Memory B cell (primary cell): ENCODE results near the gene FUT9.

Source experiments
- ATAC-seq: fragments of 150-1000 bp; cut with Tn5 transposase; 2 replicates; pipeline ENCODE4 v1.10.0; 2021; ENCODE audit warnings: low read depth, mild to moderate bottlenecking, moderate library complexity
- DNase-seq, 2 donors: peaks; one replicate each; pipeline ENCODE4 v3.0.0; 2022; ENCODE audit warnings: low spot score in 2 of 2
- H3K27ac Mint-ChIP-seq: one replicate; pipeline ENCODE4 v1.8.0; 2022; ENCODE audit warnings: mild to moderate bottlenecking, moderate library complexity, mixed read lengths
- H3K27me3 Mint-ChIP-seq: one replicate; pipeline ENCODE4 v1.8.0; 2022; ENCODE audit warnings: mixed read lengths
- H3K36me3 Mint-ChIP-seq: one replicate; pipeline ENCODE4 v1.8.0; 2022; ENCODE audit warnings: mild to moderate bottlenecking, mixed read lengths
- H3K4me1 Mint-ChIP-seq: one replicate; pipeline ENCODE4 v1.8.0; 2022; ENCODE audit warnings: mixed read lengths
- H3K4me3 Mint-ChIP-seq: one replicate; pipeline ENCODE4 v1.8.0; 2022; ENCODE audit warnings: mild to moderate bottlenecking, moderate library complexity, mixed read lengths
- H3K9me3 Mint-ChIP-seq: one replicate; pipeline ENCODE4 v1.8.0; 2022; ENCODE audit warnings: mixed read lengths

FUT9 gene

DNA sequence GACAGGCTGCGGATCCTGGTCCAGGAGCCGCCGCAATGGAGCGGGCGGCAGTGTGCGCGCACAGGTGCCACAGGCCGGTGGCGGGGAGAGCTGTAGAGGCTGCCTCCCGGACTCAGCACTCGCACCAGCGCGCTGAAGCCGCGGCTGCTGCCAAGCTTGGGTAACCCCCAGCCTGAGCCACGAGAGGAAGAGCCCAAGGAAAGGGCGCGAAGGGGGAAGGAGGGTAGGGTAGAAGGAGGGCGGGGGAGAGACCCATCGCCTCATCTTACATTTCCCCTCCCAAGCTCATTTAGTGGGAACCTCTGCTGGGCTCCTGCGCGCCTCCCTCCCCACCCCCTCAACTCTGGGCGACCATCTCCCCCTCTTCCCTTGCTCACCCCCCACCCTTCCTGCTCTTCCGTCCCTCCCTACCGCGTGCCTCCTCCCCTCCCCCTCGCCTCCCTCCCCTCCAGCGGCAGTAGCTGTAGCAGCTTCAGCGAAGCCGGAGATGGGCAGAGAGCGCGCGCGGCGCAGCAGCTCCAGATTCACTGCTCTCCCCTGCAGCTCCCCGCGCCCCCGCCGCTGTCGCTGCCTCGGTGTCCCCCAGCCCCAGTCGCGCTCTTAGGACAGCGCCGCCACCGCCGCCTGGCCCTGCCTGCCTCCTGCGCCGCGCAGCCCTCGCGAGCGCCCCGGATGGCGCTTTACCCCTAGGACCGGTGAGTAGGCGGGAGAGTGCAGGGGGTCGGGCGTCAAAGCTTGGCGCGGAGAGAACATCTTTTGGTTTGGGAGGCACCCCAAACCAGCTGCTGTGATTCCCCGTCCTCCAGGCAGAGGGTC, at the start of gene FUT9:
FUT9 (plus strand) TSS at position 457 of the 816 bp plus-strand sequence. CDS start 187,182 bp downstream, outside the sequence.
- Mint-ChIP-seq H3K4me3 (no peak within 1 kb of the TSS), H3K9me3 (peaks cover 4% of the 10 kb centered on the region), H3K27me3 (peaks cover 5% of the 10 kb centered on the region), H3K4me1 (no peaks in the 10 kb centered on the region), H3K36me3 (no peaks in the 10 kb centered on the region), H3K27ac (no peak within 1 kb of the TSS)
- DNase-seq, result no peak
- no peak for ATAC-seq

DNA sequence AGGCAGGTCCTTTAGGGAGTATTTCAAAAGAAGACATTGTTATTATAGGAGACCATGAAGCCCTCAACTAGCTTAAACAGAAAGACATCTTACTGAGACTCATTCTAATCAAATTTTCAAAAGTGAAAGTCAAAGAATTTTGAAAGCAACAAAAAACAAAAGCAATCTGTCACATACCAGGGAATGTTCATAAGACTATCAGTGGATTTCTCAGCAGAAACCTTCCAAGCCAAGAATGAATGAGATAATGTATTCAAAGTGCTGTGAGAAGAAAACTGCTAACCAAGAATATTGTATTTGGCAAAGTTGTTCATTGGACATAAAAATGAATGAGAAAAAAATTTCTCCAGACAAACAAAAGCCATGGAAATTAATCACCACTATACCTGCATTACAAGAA, 48.2 kb upstream of the FUT9 start:
- H3K27me3 Mint-ChIP-seq, result no peaks in the 10 kb centered on the region
- ATAC-seq, result no peak

DNA sequence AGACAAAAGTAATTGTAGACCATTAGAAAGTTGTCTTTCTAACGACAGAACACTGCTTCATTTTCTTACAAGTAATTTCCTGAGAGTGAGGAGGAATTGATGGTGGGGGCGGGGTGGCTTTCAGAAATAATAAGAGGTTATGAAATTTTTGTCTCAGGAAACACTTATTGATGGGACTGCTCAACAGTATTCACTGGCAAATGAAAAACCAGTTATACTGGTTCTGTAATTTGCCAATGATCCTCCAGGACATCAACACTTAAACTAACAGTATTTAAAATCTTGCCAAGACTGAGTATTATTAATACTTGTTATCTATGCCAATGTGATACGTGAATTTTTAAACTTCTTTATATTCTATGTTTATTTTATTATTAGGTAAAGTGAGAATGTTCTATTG, 41.8 kb upstream of the FUT9 start:
- Mint-ChIP-seq H3K4me3 (no peak overlapping the region), H3K9me3 (peaks cover 7% of the 10 kb centered on the region), H3K27ac (no peak overlapping the region), H3K4me1 (no peaks in the 10 kb centered on the region), H3K27me3 (no peaks in the 10 kb centered on the region), H3K36me3 (no peaks in the 10 kb centered on the region)
- DNase-seq (no peak), ATAC-seq (no peak)

More for the DNA sequence above, 48.2 kb upstream of the FUT9 start:
- Mint-ChIP-seq H3K9me3 (peaks cover 3% of the 10 kb centered on the region), H3K27ac (no peak overlapping the region), H3K4me3 (no peak overlapping the region), H3K4me1 (no peaks in the 10 kb centered on the region), H3K36me3 (no peaks in the 10 kb centered on the region)
- DNase-seq, result no peak

DNA sequence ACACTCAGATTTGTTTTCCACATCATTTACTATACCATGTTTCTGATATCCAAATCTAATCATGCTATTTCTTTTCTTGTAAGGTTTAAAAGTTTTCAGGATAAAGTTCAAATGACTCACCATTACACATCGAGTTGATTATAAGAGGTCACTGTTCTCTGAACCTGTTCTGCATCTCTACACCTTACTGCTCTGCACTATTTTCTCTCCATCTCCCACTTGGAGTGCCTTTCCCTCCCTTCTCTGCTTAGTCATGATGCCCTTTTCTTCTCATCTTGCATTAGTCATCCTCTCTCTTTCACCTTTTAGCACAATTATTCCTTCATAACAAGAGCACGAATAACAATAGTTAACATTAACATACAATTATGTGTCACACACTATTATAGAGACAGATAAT, 37.5 kb upstream of the FUT9 start:
- DNase-seq, result no peak
- Mint-ChIP-seq H3K4me1 (no peaks in the 10 kb centered on the region), H3K27ac (no peak overlapping the region), H3K36me3 (no peaks in the 10 kb centered on the region), H3K27me3 (no peaks in the 10 kb centered on the region), H3K4me3 (no peak overlapping the region), H3K9me3 (peaks cover 2% of the 10 kb centered on the region)
- ATAC-seq, result no peak

DNA sequence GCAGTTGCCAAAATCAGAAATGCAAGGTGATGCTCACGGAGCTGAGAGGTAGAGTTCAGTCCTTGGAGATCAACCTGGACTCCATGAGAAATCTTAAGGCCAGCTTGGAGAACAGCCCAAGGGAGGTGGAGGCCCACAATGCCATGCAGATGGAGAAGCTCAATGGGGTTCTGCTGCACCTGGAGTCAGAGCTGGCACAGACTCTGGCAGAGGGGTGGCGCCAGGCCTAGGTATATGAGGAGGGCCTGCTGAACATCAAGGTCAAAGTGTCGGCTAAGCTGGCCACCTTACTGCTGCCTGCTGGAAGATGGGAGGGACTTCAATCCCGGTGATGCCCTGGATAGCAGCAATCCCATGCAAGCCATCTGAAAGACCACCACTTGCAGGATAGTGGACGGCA, 23.9 kb upstream of the FUT9 start:
- DNase-seq (no peak), ATAC-seq (no peak)
- Mint-ChIP-seq H3K4me3 (no peak overlapping the region), H3K27me3 (no peaks in the 10 kb centered on the region), H3K4me1 (no peaks in the 10 kb centered on the region), H3K9me3 (peaks cover 8% of the 10 kb centered on the region), H3K36me3 (no peaks in the 10 kb centered on the region), H3K27ac (no peak overlapping the region)

DNA sequence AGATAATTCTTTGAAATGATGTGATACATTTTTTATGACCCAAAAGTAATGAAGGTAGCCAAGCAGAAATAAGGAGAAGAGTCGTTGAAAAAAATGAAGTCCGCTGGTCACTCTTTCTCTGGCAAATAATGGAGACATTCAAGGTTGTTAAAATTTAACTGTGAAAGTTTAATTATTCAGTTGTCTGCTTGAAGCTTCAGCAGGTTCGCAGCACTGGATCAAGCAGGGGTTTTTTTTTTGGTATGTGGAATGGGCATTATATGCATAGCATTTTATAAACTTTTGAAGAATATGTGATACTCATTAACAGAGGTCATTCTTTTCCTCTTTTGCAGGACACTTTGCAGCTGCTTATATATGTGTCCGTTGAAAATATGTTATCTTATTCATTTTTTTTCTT, 21.6 kb upstream of the FUT9 start:
- no peaks in the 10 kb centered on the region for H3K36me3 Mint-ChIP-seq
- H3K4me3 Mint-ChIP-seq, result no peak overlapping the region
- H3K27me3 Mint-ChIP-seq, result no peaks in the 10 kb centered on the region
- no peak overlapping the region for H3K27ac Mint-ChIP-seq
- DNase-seq (no peak), ATAC-seq (no peak)
- no peaks in the 10 kb centered on the region for H3K4me1 Mint-ChIP-seq
- peaks cover 12% of the 10 kb centered on the region for H3K9me3 Mint-ChIP-seq

DNA sequence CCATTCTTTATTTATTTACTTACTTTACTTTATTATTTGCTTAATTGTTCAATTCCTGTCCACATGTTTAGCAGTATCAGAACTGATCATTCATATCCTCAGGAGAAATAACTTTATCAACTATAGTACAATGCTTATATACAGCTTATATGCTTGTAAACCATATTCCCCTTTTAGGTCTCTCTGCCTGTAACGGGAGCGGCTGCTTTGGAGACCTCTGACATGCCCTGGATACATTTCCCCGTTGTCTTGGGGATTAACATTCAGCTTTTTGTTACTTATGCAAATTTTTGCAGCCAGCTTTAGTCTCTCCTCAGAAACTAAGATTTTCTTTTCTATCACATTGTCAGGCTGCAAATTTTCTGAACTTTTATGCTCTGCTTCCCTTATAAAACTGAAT, 17.6 kb upstream of the FUT9 start:
- Mint-ChIP-seq H3K4me3 (no peak overlapping the region), H3K27me3 (no peaks in the 10 kb centered on the region), H3K4me1 (no peaks in the 10 kb centered on the region), H3K9me3 (peaks cover 7% of the 10 kb centered on the region), H3K36me3 (no peaks in the 10 kb centered on the region), H3K27ac (no peak overlapping the region)
- DNase-seq, result no peak
- no peak for ATAC-seq

DNA sequence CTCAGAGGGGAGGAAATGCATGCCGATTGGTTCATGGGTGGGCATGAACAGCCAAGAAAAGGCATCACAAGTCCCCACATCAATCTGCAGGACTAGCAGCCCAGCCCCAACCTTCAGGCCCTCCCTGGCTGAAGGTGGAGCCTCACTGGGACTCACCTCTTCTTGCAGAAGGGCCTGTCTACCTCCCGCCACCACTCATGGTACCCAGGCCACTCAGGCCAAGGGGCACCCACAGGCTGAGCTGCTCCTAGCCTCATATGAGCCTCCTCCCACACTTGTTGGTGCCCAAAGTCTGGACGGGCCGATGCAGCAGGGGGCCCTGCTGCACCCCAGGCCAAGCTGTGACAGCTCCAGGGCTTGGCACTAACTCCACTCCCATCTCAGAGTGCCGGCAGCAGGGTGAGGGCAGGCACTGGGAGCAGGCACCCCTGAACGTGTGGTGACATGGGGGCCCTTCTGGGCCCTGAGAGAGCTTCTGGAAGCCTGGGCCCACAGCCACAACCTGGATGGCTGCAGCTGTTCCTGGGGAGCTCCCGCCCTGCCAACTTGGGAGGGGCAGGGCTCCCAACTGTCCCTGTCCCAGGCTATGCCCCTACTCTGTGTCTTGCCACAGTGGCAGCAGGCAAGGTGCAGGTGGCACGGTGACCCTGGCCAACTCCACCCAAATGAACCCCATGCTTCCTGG, 13.7 kb upstream of the FUT9 start:
- Mint-ChIP-seq H3K4me1 (no peaks in the 10 kb centered on the region), H3K9me3 (peaks cover 7% of the 10 kb centered on the region), H3K4me3 (no peak overlapping the region), H3K27me3 (no peaks in the 10 kb centered on the region), H3K36me3 (no peaks in the 10 kb centered on the region), H3K27ac (no peak overlapping the region)
- ATAC-seq (no peak), DNase-seq (no peak)

DNA sequence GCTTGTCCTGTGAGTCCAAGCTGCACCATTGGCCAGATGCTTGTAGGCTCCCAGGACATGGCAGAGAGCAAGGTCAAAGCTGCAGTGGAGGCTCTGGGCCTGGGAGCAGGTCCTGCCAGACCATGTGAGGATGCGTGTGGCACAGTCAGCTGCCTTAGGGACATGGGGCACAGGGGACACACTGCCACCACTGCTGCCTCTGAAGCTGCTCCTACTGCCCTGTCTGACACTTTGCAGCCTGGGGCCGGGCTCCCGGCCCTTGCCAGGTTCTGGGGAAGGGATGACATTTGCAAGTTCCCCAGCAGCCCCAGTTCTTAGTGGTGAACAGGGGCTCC, 13.2 kb upstream of the FUT9 start:
- Mint-ChIP-seq H3K27me3 (no peaks in the 10 kb centered on the region), H3K36me3 (no peaks in the 10 kb centered on the region), H3K4me1 (no peaks in the 10 kb centered on the region), H3K4me3 (no peak overlapping the region), H3K27ac (no peak overlapping the region), H3K9me3 (peaks cover 7% of the 10 kb centered on the region)
- ATAC-seq (no peak), DNase-seq (no peak)

DNA sequence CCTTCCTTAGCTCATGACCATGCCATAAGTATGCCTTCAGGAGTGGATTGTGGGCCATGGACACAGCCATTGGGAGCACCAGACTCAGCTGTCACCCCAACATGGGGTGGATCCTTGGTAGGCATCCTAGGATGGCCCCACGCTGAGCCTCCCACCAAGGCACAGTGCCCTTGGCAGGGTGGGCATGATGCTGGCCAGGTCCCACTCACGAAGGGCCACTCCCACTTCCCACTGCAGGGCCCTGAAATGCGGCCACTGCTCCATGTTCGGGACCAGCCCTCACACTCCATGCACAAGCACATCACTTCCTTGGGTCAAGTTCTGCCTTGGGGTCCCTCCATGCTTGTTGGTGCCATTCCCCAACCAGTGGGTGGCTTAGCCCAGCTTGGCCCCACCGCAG, 12.9 kb upstream of the FUT9 start:
- H3K4me1 Mint-ChIP-seq, result no peaks in the 10 kb centered on the region

DNA sequence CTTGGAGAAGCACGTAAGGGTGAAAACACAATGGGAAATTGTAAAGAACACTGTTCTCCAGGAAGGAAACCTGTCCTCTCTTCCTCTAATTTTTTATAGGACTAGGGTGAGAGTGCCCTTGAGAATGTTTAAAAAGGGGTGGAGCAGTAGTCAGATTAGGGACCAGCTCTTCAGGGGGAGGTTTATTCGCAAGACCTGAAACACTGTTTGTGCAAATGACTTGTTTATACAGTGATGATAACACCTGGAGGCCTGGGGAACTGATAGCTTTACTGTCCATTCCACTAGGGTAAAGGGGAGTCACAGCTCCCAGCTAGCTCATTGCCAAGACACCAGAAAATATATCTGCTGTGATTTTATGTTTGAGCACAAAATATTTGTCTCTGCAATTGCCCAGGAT, 8.1 kb upstream of the FUT9 start:
- Mint-ChIP-seq H3K27ac (no peak overlapping the region), H3K36me3 (no peaks in the 10 kb centered on the region), H3K4me3 (no peak overlapping the region), H3K4me1 (no peaks in the 10 kb centered on the region), H3K9me3 (peaks cover 2% of the 10 kb centered on the region), H3K27me3 (no peaks in the 10 kb centered on the region)
- ATAC-seq (no peak), DNase-seq (no peak)

More for the DNA sequence above, 12.9 kb upstream of the FUT9 start:
- no peak overlapping the region for H3K27ac Mint-ChIP-seq
- peaks cover 7% of the 10 kb centered on the region for H3K9me3 Mint-ChIP-seq
- no peak for ATAC-seq
- no peaks in the 10 kb centered on the region for H3K36me3 Mint-ChIP-seq
- H3K4me3 Mint-ChIP-seq, result no peak overlapping the region
- no peaks in the 10 kb centered on the region for H3K27me3 Mint-ChIP-seq
- no peak for DNase-seq

DNA sequence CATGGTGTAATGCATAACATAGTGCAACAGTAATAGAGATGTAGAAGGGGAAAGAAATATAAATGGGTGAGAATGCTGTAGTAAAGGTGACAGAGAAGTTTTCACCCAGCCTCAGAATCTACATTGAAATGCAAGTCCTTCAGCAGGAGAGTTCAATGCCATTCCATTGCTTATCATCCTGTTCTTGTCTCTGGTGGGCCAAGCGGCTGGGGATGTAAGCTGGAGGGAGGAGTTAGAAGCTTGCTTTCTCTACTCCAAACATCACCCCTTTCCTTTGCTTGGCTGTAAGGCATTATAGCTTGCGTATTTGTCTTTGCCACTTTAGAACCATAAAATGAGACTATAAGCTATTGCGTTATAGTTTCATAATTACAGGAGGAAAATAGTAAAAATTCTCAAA, 2.2 kb upstream of the FUT9 start:
- Mint-ChIP-seq H3K4me3 (no peak overlapping the region), H3K9me3 (peaks cover 5% of the 10 kb centered on the region), H3K4me1 (no peaks in the 10 kb centered on the region), H3K36me3 (no peaks in the 10 kb centered on the region), H3K27me3 (peaks cover 5% of the 10 kb centered on the region), H3K27ac (no peak overlapping the region)
- ATAC-seq (no peak), DNase-seq (no peak)

DNA sequence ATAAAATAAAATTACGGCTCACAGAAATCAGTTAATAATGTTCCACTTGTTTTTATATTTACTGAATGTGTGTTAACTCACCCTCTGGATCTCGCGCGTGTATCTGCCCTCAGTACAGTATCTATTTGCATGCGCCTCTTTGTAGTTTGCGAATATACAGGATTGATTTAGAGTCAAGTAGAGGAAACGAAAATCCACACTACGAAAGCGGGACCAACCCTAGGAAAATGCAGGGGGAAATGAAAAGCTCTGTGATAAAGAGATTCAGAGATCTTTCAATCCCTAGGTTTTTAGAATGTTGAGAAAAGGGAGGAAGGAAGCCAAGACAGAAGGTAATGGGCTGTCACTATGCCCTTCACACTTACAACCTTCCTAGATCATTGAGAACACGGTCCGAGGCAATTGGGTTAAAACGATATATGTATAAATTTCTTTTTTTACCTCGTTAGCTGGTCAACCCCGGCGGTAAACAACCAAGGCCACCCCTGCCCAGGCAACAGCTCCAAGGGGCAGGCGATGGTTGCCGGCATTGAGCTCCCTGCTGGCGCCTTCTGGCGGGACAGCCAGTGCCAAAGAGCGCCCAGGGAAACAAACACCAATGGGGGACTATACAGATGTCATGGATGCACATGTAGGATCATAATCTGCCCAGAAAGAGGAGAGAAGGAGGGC, 792 bp upstream of the FUT9 start:
- no peak for ATAC-seq
- Mint-ChIP-seq H3K27ac (no peak overlapping the region), H3K4me1 (no peaks in the 10 kb centered on the region), H3K36me3 (no peaks in the 10 kb centered on the region), H3K4me3 (no peak overlapping the region), H3K27me3 (peaks cover 5% of the 10 kb centered on the region), H3K9me3 (peaks cover 5% of the 10 kb centered on the region)
- DNase-seq, result no peak

DNA sequence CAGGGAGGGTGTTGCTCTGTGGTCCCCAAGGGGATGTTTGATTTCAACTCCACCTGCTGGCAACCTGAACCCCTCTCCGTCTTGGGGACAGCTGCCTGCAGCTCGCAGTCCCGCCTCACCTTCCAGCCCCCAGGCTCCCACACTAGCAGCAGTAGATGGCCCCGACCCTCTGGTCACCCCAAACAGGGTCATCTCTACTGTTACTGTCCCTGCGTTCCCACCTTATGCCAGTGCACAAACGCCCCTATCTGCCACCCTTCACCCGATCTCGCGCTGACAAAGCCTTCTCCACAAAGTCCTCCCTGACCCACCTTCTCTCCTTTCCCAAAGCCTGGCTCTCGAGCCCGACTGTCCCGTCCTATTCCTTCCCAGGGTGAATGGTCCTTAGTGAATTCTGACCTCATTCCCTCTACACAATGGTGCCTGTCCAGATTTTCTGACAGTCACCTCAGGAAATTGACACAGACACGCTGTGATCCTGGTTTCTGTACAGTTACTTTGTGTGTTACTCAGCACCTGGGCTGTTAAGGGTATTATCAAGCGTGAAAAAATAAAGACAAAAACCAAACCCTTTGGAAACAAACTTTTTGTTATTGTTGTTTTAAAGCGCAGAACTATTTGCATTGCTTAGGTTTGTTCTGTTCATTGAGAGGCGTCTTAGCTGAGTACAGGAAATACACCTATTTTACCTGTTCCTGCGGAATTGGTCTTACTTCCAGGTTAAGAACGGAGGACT, 728 bp downstream of the FUT9 start:
- Mint-ChIP-seq H3K27me3 (peaks cover 5% of the 10 kb centered on the region), H3K36me3 (no peaks in the 10 kb centered on the region), H3K27ac (no peak overlapping the region), H3K4me3 (no peak overlapping the region), H3K9me3 (peaks cover 4% of the 10 kb centered on the region), H3K4me1 (no peaks in the 10 kb centered on the region)
- ATAC-seq (no peak), DNase-seq (no peak)
